ENCODE results near the gene ZC3H7B.

DNA sequence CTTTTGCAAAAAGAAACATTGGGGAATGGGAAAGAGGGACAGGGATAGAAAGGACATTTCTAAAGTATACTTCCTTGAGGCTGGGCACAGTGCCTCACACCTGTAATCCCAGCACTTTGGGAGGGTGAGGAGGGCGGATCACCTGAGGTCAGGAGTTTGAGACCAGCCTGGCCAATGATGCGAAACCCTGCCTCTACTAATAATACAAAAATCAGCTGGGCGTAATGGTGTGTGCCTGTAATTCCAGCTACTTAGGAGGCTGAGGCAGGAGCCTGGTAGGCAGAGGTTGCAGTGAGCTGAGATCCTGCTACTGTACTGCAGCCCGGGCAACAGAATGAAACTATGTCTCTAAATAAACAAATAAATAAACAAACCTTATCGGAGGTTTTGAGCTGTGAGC lies 64.1 kb downstream of the ZC3H7B start:
- TF ChIP-seq, protein P1, sequence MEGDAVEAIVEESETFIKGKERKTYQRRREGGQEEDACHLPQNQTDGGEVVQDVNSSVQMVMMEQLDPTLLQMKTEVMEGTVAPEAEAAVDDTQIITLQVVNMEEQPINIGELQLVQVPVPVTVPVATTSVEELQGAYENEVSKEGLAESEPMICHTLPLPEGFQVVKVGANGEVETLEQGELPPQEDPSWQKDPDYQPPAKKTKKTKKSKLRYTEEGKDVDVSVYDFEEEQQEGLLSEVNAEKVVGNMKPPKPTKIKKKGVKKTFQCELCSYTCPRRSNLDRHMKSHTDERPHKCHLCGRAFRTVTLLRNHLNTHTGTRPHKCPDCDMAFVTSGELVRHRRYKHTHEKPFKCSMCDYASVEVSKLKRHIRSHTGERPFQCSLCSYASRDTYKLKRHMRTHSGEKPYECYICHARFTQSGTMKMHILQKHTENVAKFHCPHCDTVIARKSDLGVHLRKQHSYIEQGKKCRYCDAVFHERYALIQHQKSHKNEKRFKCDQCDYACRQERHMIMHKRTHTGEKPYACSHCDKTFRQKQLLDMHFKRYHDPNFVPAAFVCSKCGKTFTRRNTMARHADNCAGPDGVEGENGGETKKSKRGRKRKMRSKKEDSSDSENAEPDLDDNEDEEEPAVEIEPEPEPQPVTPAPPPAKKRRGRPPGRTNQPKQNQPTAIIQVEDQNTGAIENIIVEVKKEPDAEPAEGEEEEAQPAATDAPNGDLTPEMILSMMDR (IDR thresholded peaks at IDR 0.05; ENCODE audit: insufficient read depth, low read length): no peak
- TF ChIP-seq, protein P2, sequence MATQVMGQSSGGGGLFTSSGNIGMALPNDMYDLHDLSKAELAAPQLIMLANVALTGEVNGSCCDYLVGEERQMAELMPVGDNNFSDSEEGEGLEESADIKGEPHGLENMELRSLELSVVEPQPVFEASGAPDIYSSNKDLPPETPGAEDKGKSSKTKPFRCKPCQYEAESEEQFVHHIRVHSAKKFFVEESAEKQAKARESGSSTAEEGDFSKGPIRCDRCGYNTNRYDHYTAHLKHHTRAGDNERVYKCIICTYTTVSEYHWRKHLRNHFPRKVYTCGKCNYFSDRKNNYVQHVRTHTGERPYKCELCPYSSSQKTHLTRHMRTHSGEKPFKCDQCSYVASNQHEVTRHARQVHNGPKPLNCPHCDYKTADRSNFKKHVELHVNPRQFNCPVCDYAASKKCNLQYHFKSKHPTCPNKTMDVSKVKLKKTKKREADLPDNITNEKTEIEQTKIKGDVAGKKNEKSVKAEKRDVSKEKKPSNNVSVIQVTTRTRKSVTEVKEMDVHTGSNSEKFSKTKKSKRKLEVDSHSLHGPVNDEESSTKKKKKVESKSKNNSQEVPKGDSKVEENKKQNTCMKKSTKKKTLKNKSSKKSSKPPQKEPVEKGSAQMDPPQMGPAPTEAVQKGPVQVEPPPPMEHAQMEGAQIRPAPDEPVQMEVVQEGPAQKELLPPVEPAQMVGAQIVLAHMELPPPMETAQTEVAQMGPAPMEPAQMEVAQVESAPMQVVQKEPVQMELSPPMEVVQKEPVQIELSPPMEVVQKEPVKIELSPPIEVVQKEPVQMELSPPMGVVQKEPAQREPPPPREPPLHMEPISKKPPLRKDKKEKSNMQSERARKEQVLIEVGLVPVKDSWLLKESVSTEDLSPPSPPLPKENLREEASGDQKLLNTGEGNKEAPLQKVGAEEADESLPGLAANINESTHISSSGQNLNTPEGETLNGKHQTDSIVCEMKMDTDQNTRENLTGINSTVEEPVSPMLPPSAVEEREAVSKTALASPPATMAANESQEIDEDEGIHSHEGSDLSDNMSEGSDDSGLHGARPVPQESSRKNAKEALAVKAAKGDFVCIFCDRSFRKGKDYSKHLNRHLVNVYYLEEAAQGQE (IDR thresholded peaks at IDR 0.05; ENCODE audit: insufficient replicate concordance, low read depth): no peak
